GF-D8 (cell line): ENCODE data around the gene C2CD4D.

Experiments used
- DNase-seq: peaks from one replicate; lab custom pipeline; 2025; lab: John Stamatoyannopoulos, UW

The C2CD4D gene

GRCh38 chr1:151833172-151833900 is 6.3 kb downstream of the C2CD4D start:
- DNase-seq: no peak

- DNase-seq: no peak
These were observed 7.2 kb downstream of the C2CD4D start for GRCh38 chr1:151832318-151832980.

GRCh38 chr1:151831605-151832004 is 8.0 kb downstream of the C2CD4D start, which contains the start of gene RORC:
RORC (minus strand) TSS chr1:151831802; CDS start chr1:151831764, 38 bp downstream.
- DNase-seq: no peak

- no peak for DNase-seq
These were observed 8.4 kb downstream of the C2CD4D start for GRCh38 chr1:151831256-151831591.

GRCh38 chr1:151830055-151830454 is 9.6 kb downstream of the C2CD4D start:
- no peak for DNase-seq

GRCh38 chr1:151829352-151830046 is 10.1 kb downstream of the C2CD4D start:
- DNase-seq: peak; percentile 11

GRCh38 chr1:151828921-151829320 is 10.7 kb downstream of the C2CD4D start:
- DNase-seq: peak; percentile 45

GRCh38 chr1:151827853-151828252 is 11.8 kb downstream of the C2CD4D start:
- DNase-seq: no peak

- no peak for DNase-seq
These were observed 13.6 kb downstream of the C2CD4D start for GRCh38 chr1:151825751-151826660.

GRCh38 chr1:151825204-151825603 is 14.4 kb downstream of the C2CD4D start:
- no peak for DNase-seq

- no peak for DNase-seq
These were observed 16.4 kb downstream of the C2CD4D start for GRCh38 chr1:151823175-151823574.

- DNase-seq: no peak
These were observed 17.2 kb downstream of the C2CD4D start for GRCh38 chr1:151822404-151822803.

GRCh38 chr1:151820940-151821339 is 18.7 kb downstream of the C2CD4D start:
- no peak for DNase-seq

GRCh38 chr1:151819976-151820623 is 19.5 kb downstream of the C2CD4D start:
- no peak for DNase-seq

- no peak for DNase-seq
These were observed 20.3 kb downstream of the C2CD4D start for GRCh38 chr1:151819227-151819835.

- no peak for DNase-seq
These were observed 22.3 kb downstream of the C2CD4D start for GRCh38 chr1:151817353-151817730.

GRCh38 chr1:151816548-151817352 is 22.9 kb downstream of the C2CD4D start:
- no peak for DNase-seq

- DNase-seq: no peak
These were observed 23.8 kb downstream of the C2CD4D start for GRCh38 chr1:151815716-151816327.

- DNase-seq: no peak
These were observed 24.6 kb downstream of the C2CD4D start for GRCh38 chr1:151814971-151815545.
